ENCODE measurements around the gene MAPKAP1.

Gene MAPKAP1

DNA sequence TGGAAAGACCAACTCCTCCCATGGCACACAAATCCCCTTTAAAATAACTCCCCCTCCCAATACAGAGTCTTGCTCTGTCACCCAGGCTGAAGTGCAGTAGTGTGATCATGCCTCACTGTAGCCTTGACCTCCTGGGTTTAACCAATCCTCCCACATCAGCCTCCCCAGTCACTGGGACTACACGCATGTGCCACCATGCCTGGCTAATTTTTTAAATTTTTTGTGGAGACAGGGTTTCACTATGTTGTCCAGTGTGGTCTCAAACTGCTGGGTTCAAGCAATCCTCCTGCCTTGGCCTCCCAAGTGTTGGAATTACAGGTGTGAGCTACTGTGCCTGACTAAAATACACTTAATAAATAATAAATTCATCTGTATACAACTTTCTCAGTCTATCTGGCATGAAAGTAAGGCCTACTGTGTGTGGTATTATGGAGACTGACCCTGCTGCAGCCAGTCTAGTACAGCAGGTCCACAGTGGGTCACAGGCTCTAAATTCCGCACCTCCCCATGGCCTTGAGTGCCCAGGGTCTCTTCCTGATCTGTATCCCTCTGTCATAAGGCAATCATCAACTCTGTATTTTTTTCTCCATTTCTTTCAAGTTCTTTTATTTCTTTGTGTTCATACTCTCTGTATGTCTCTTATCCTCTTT is 169.4 kb downstream of the MAPKAP1 start:
- TF ChIP-seq, protein P1, sequence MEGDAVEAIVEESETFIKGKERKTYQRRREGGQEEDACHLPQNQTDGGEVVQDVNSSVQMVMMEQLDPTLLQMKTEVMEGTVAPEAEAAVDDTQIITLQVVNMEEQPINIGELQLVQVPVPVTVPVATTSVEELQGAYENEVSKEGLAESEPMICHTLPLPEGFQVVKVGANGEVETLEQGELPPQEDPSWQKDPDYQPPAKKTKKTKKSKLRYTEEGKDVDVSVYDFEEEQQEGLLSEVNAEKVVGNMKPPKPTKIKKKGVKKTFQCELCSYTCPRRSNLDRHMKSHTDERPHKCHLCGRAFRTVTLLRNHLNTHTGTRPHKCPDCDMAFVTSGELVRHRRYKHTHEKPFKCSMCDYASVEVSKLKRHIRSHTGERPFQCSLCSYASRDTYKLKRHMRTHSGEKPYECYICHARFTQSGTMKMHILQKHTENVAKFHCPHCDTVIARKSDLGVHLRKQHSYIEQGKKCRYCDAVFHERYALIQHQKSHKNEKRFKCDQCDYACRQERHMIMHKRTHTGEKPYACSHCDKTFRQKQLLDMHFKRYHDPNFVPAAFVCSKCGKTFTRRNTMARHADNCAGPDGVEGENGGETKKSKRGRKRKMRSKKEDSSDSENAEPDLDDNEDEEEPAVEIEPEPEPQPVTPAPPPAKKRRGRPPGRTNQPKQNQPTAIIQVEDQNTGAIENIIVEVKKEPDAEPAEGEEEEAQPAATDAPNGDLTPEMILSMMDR (IDR thresholded peaks at IDR 0.05; ENCODE audit: insufficient read depth, low read depth, low read length, missing control alignments): no peak
- no peak overlapping the region for H3K4me3 ChIP-seq (ENCODE audit: low read depth, low read length)
- DNase-seq (ENCODE audit: low read depth): no peak

DNA sequence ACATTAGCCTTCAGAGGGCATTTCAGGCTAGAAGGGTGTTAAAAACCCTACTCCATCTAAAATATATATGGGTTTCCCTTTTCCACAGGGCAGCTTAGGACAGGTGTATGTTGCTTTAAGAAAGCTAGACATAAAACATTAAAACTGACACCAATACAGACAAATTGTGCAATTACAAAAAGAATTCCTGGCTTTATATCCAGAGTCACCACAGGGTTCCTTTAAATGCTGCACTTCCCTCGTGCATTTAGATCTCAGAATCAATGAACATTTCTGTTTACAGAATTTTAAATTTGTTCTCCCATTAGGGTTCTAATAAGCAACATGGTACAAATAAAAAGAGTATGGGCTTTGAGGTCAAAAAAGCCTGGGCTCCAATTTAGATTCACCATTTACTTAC is 170.2 kb downstream of the MAPKAP1 start:
- TF ChIP-seq, protein P1 (IDR thresholded peaks at IDR 0.05; ENCODE audit: insufficient read depth, low read depth, low read length, missing control alignments): no peak
- DNase-seq (ENCODE audit: low read depth): no peak
- H3K4me3 ChIP-seq (ENCODE audit: low read depth, low read length): no peak overlapping the region

DNA sequence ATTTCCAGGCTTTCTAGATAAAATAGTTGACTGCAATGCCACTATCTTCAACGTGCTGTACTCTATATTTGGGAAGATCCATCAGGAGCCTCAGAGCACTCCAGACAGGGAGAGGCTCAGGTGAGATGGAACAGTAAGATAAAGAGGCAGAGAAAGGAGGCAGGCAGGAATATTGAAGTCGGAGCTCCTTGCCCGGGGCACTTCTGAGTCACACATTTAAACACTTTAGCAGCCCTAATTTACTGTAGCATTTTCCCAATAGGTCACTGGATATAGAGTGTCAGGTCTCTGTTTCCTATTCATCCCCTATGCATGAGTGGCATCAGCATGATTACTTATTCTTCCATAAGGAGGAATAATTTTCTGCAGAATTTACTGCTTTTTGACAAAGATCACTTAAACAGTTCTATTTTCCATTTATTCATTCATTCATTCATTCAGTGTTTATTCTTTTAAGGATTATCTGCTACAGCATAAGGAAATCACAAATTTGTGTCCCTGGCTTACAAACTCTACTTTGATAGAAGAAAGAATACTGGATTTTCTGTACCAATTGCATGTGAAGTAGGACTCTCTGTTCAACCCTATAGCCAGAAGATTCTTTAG is 170.7 kb downstream of the MAPKAP1 start:
- no peak overlapping the region for H3K4me3 ChIP-seq (ENCODE audit: low read depth, low read length)

DNA sequence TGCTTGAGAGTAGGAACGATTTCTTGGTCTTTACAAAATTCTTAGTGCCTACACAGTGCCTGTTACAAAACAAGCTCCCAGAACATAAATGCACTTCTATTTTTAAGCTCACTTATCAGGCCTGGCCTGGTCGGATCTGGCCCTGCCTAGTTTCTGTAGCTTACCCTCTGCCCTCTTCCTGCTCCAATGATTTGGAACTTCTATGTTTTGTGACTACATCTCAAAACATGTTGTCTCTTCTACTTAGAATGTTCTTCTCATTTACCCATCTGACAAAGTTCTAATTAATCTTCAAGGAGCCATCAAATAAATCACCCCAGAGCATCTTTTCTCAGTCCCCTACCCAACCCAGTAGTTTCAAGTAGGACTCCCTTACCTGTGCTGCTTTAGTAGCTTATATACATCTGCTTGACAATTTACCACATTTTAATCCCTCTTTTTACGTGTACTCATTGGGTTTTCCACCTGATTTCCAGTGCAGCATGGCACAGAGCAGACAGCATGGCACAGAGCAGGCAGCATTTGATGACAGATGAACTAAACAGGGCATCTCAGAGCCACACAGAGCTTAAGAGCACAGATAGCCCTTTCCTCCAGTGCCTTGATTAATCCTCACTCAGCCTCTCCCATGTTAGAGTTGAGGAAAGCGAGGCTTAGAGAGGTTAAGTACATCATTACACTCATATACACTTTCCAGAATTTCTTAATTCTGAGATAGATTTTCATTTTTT is 171.9 kb downstream of the MAPKAP1 start:
- DNase-seq (ENCODE audit: low read depth): no peak
- TF ChIP-seq, protein P1 (IDR thresholded peaks at IDR 0.05; ENCODE audit: insufficient read depth, low read depth, low read length, missing control alignments): no peak

More for the DNA sequence above, 170.7 kb downstream of the MAPKAP1 start:
- TF ChIP-seq, protein P1 (IDR thresholded peaks at IDR 0.05; ENCODE audit: insufficient read depth, low read depth, low read length, missing control alignments): no peak
- no peak for DNase-seq (ENCODE audit: low read depth)

DNA sequence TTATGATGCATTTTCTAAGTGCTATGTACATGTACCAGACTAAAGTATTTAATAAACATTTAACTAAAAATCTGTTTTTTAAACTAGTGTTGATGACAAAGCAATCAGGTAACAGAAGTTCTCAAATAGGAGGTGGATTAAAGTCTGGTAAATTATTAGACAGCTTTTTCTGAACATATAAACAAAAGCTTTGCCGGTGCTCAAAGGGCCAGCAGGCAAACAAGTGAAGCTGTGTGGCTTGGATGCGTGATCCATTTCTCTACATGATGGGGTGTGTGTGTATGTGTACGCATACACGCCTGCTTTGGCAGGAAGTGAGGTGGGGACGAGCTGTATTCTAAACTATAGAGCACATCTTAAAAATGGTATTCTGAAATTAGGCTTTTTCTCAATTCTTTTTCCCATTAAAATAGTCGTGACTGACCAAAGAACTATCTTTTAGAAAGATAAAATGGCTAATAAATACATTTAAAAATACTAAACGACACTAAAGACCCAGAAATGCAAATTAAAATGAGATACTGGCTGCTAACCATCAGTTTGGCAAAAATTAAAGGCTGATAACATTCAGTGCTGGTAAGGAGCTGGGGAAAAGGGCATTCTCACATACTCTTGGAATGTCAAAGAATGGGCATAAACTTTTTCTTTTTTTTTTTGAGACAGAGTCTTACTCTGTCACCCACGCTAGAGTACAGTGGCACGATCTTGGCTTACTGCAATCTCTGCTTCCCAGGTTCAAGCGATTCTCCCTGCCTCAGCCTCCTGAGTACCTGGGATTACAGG is 174.0 kb downstream of the MAPKAP1 start:
- DNase-seq (ENCODE audit: low read depth): no peak
- TF ChIP-seq, protein P1 (IDR thresholded peaks at IDR 0.05; ENCODE audit: insufficient read depth, low read depth, low read length, missing control alignments): no peak
- no peak overlapping the region for H3K4me3 ChIP-seq (ENCODE audit: low read depth, low read length)

More for the DNA sequence above, 171.9 kb downstream of the MAPKAP1 start:
- H3K4me3 ChIP-seq (ENCODE audit: low read depth, low read length): no peak overlapping the region

DNA sequence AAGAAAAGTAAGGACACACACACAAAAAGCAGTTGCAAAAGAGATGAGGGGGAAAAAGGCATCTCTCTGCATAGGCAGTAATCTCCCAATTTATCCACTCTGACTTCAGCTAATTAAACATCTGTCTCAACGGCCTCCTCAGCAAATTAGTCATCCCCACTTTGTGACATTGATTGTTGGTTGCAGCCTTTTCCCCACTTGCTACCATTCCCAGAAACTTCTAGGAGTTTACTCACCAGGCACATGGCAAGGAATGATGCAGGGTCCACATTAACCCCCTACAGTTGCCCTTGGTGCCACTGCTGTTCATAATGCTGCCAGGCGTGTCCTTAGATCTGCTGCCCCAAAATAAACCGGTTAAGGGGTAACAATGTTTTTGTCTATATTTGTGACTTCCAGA is 174.6 kb downstream of the MAPKAP1 start:
- H3K4me3 ChIP-seq (ENCODE audit: low read depth, low read length): no peak overlapping the region
- no peak for DNase-seq (ENCODE audit: low read depth)
- TF ChIP-seq, protein P1 (IDR thresholded peaks at IDR 0.05; ENCODE audit: insufficient read depth, low read depth, low read length, missing control alignments): no peak
